RKO (cell line): ENCODE data around the gene ASF1A.

Experiments
- DNase-seq: peaks from one replicate; pipeline ENCODE4 v3.0.0-alpha.2; 2016; ENCODE audit warnings: low spot score

The ASF1A gene

DNA sequence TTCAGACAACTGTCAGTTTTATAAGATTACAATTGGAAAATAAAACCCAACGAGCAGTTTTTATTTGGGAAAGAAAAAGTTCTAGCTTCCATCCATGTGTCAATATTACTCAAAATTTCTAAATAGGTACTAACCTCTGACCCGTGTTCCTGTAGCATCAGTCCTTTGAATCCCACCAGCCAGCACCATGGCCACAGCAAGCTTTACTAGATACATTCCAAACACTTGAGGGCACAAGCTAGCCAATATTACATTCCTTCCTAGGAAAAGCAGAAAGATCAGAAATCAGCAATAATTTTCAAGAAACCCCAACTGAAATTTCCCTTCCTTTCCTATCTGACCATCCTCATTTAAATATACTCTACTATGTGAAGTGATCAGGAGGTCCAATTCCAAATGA lies 19.2 kb downstream of the ASF1A start:
- DNase-seq: no peak

DNA sequence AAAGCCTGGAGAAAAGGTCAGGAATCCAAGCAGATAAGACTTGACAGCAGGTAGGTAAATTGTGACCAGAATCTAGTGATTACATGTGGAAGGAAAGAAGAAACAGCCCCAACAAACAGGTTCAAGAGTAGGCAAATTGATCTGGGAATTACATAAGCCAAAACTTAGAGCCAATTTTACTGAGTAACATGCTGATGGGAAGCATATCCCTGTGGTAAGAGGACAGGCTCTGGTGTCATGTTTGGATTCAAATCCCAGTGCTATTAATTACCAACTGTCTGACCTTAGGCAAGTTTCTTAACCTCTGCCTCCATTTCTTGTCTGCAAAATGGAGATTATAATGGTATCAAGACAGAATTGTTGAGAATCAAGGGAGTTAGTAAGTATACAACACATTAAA lies 20.6 kb downstream of the ASF1A start:
- no peak for DNase-seq

DNA sequence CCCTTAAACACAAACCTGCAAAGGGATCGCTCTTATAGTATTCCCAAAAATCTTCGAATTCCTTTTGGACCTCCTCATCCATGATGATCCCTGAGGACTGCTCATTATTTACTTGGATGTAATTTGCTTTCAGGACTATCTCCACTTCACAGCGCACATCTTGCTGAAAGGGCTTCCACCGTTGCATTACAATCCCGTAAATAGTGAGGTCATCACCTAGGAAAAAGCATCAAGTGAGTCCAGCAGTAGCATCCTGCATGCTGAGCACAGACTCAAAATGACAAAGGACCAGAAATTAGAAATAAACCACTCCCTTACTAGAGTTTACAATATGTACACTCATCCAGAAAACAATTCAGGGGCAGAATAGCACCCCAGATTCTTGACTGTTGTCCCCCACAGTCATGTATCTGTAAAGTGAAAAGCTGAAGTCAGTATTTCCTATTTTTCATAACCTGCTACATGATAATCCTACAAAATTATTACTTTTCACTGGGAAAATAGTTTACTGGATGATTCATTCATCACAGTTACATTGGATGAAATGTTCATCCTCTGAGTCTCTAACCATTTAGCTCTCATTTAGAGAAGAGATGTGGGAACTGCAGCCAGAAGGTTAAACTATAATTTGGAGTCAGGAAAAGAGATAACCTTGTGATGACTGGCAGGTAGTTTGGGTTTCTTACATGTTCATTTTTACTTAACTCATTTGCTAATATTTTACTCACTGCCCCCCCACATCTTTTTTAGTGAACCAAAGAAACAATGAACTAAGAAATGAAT lies 23.8 kb downstream of the ASF1A start:
- DNase-seq: no peak

DNA sequence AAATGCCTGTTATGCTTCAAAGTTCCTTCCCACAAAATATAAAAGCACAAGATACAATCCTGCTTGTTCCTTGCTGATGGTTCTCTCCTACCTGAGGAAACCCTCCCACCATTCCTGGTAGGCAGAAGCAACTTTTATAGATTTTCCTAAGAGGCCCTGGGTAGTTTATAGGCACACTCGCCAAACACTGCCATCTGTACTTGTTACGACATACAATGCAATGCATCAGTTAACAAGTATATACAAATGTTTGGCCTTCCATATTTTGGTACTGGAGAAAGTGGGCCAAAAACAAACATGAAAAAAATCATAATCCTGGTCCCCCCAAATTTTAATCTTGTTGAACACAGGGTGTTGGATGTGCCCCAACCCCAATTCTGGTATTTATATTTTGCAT lies 24.4 kb downstream of the ASF1A start:
- DNase-seq: no peak

DNA sequence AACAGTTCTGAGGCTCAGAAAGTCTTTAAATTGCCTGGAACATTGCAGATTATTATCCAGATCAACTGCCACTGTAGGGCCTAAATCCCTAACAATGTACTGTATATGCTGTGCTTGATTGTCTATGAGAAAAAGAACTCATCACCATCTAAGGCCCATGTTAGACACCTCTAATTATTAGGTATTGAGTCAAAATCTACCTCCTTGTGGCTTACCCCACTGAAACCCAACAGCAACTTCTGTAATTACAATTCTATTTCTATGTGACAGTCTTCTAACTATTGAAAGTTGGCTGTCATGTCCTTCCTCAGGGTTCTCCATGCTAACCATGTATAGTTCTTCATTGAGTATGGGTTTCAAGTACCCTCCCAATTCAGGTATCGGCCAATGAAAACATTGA lies 27.1 kb downstream of the ASF1A start:
- DNase-seq: no peak

DNA sequence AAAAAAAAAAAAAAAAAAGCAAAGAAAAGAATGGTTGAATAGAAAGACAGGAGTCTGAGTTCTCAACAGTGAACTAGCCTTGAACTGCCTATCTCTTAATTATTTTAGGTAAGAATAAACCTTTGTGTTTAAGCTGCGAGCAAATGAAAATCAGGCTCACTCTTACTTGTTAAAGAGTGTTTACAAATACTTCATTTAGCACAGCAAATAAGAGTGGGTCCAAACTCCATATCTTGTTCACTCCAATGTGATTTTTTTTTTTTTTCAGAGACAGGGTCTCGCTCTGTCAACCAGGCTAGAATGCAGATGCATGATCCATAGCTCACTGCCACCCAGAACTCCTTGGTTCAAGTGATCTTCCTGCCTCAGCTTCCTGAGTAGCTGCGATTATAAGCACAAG lies 29.1 kb downstream of the ASF1A start:
- DNase-seq: no peak

DNA sequence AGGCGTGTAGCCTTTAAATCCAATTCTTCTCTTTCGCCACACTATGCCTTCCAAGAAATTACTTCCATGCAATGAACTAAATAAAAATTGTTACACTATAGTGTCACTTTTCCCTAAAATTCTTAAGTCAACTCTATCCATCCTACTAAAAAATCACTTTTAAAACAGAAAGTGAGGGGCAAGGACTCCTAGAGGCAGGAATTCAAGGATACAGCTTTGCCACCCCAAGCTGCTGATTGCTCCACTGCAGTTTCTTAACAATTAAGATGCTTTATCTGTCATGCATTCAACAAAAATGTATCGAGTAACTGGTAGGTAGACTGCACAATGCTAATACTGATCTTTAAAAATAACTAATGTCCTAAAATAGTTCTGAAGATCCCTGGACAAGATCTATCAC lies 36.7 kb downstream of the ASF1A start:
- DNase-seq: no peak

DNA sequence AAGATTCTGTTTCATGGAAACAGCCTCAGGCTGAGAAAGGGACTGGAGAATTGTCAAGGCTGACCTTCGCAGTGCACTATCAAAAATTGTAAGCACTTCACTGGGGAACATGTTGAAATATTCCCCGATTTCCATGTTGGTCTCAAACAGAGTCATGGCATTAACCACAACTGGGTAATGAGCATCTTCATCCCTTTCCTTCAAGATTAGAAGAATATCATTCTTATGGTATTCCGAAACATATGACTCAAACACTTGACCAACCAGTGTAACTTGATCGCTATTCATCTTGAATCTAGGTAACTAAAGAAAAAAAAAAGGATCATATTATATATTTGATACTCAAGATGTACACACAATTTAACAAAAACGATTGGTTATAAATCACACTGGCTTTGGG lies 37.5 kb downstream of the ASF1A start:
- no peak for DNase-seq

DNA sequence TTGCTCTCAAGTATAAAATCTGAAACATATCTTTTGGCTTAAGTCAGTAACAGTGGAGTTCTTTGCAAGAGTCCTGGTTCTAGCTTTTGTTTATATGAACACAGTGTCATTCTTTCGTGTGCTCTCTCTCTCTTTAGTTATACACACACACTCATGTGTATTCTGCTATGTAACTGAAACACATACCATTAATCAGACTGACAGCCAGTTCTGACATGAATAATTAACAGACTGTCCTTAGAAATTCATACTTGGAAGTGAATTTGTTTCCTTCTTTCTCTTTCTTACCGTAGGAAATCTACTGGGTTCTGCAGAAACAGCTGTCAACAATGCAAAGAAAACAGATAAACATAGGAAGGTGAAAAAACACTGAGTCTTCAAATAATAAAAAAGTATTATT lies 38.5 kb downstream of the ASF1A start:
- no peak for DNase-seq

DNA sequence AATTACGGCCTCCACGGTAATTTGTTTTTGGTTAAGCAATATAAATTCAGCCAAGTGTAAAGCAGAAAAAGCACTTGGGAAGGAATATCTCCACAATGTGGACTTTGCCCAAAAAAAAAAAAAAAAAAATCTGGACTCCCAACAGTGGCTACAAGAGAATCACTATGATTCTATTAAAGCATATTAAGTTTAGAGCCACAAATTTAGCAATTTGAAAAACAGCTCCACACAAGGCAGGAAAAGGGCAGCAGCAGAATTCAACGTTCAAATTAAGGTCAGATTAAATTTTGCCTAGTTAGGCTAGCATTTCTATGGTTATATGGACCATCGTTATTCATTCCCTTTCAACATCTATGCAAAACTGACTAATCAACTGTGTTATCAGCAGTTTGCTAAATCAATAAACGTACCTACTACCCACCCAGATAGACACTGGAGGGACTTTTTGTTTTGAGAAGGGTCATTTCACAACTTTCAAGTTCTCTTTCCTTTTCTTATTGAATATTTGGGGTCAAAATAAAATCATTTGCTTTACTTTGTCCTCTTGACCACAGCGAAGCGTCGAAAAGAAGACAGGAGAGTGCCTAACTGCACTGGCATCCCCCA lies 40.0 kb downstream of the ASF1A start:
- DNase-seq: no peak

DNA sequence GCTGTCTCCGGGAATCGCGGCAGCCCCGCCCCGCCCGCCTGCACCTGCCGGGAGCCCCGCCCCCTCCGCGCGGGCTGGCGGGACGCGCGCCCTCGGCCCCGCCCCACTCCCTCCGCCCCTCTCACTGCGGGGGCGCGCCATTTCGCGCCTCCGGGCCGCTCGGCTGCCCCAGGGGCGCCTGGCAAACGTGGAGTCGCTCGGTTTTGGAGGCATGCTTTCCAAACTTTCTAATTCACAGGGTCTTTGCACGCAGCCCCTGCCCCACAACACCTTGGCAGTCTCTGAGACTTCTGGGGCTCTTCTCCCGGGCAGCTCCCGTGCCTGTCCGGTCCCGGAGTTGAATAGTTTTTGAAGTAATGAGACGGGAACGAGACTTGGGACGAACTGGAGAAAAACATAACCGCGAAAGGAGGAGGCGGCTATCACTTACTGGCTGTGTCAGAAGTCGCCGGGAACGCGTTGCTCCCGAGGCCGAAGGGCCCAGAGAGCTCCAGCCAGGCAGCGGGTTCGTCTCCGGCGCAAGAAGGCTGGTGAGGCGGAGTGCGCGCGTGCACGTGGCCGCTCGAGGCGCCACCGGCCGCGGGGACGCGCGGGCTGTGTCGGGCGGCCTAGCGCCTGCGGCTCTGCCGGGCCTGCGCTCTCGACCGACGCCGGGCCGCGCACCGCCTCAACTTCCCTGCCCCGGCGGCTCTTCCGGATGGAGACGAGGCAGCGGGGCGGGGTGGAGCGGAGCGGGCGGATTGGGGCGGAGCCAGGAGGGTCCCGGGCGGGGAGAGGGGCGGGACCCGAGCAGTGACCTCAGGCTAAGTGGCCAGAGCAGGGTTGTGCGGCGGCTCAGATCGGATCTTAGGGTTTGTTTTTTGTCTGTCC lies 40.7 kb downstream of the ASF1A start, which contains the start of gene MCM9:
Gene MCM9 (minus strand): TSS at position 699 of the 870 bp plus-strand sequence. CDS start 3,436 bp downstream, outside the sequence.
- peak; percentile 93 for DNase-seq

DNA sequence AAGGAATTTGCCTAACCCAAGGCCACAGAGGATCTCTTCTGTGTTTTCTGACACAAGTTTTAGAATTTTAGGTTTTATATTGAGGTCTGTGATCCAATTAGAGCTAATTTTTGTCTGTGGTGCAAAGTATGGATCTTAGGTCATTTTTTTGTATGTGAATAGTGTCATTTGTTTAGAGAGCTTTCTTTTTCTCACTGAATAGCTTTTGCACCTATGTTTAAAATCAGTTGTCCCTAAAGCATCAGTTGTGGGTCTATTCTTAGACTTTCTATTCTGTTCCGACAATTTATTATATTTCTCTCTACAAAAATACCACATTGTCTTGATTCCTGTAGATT lies 41.3 kb downstream of the ASF1A start:
- no peak for DNase-seq

DNA sequence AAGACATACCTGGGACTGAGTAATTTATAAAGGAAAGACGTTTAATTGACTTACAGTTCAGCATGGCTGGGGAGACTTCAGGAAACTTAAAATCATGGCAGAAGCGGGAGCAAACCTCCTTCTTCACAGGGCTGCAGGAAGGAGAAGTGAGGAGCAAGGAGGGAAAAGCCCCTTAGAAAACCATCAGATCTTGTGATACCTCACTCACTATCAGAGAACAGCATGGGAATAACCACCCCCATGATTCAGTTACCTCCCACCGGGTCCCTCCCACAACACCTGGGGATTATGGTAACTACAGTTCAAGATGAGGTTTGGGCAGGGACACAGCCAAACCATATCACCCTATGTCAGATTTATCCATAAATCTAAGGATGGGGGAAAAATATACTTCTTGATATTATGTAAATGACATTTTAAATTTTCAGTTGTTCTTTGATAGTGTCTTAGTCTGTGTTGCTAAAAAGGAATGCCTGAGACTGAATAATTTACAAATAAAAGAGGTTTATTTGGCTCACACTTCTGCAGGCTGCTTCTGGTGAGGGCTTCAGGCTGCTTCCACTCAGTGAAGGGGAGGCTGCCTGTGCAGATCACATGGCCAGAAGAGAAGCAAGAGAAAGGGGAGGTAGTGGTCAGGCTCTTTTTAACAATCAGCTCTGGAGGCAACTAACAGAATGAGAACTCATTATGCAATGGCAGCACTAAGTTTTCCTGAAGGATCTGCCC lies 42.2 kb downstream of the ASF1A start:
- no peak for DNase-seq

DNA sequence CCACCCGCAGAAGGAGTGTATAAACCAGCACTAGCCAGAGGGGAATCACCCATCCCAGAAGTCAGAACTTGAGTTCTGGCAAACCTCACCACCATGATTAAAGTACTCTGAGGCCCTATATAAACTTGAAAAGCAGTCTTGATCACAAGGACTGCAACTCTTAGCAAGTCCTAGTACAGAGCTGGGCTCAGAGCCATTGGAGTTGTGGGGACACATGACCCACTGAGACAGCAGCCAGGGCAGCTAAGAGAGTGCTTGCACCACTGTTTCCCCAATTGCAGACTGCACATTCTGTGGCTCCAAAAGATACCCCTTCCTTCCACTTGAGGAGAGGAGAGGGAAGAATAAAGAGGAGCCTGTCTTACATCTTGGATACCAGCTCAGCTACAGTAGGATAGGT lies 45.7 kb downstream of the ASF1A start:
- no peak for DNase-seq

DNA sequence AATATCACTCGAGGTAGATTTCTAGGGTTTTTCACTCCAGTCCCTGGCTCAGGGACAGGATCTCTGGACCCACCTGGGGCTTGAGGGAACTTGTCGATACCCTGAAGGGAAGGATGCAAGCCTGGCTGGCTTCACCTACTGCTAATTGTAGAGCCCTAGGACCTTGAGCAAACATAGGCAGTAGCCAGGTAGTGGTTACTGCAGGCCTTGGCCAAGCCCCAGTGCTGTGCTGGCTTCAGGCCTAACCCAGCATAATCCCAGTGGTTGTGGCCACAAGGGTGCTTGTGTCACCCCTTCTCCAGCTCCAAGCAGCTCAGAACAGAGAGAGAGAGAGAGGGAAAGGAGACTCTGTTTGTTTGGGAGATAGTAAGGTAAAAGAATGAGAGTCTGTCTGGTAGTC lies 46.8 kb downstream of the ASF1A start:
- no peak for DNase-seq

DNA sequence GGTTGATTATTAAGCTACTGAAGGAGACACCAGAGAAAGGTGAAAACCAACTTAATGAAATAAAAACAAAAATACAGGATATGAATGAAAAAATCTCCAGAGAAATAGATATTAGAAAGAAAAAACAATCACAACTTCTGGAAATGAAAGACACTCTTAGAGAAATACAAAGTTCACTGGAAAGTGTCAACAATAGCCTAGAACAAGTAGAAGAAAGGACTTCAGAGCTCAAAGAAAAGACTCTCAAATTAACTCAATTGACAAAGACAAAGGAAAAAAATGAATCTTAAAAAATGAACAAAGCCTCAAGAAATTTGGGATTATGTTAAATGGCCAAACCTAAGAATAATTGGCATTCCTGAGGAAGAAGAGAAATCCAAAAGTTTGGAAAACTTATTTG lies 51.3 kb downstream of the ASF1A start:
- no peak for DNase-seq

DNA sequence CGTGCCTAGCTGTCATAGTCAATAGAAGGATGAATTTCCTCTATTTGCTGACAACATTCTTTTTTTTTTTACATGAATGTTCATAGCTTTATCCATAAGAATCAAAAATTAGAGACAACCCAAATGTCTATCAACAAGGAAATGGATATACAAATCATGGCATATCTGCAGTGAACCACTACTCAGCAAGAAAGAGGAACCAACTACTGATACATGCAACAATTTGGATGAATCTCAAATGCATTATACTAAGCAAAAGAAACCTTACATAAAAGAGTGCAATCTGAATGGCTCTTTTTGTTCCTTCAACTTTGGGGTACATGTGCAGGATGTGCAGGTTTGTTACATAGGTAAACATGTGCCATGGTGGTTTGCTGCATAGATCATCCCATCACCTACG lies 58.7 kb downstream of the ASF1A start:
- no peak for DNase-seq

DNA sequence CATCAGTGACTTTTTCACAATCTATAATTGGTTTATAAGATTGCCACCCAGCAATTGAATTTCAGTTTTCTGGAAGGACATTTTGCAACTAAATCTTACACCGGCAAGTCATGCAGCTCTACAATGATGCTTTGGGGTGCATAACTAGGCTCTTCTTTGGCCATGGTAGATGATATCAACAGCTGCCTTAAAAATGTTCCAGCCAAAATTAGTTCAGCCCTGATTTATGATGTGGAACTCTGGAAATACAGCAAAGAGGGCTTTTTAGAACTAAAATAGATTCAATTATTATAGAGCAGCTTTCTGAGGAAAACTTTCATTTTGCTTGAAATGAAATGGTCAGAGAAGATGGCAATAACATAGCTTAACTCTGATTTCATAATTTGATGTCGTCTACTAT lies 59.4 kb downstream of the ASF1A start:
- no peak for DNase-seq
